ENCODE results near the gene ABR. TPM values are rescaled to one million over a fixed set of nuclear protein-coding genes. Genes with fewer than 3 reads are reported as not detected.
"Not testable (repeated sequence)": the region's sequence is repeated elsewhere in the genome, so short reads cannot be mapped to it uniquely, and the experiment has no call there.

The ABR gene
- total RNA-seq, 1 donor from 2014 or later: 66.7 TPM

- no peak overlapping the region for H3K4me3 Mint-ChIP-seq
- no peaks in the 10 kb centered on the region for H3K9me3 Mint-ChIP-seq
- H3K27me3 Mint-ChIP-seq (ENCODE audit: insufficient read depth): no peaks in the 10 kb centered on the region
- H3K4me1 Mint-ChIP-seq (ENCODE audit: low read depth): no peaks in the 10 kb centered on the region
- peaks cover 8% of the 10 kb centered on the region for H3K36me3 Mint-ChIP-seq (ENCODE audit: low read depth)
- no peak overlapping the region for H3K27ac Mint-ChIP-seq
- DNase-seq (ENCODE audit: low spot score): no peak
- intact Hi-C loops (cut with micrococcal nuclease): no loop called here
Observed at GRCh38 chr17:1076982-1077302, 102.8 kb downstream of the ABR start.

GRCh38 chr17:1076299-1076981 is 103.3 kb downstream of the ABR start:
- intact Hi-C loops (cut with micrococcal nuclease): no loop called here
- no peak overlapping the region for H3K27ac Mint-ChIP-seq
- no peak for DNase-seq (ENCODE audit: low spot score)
- no peaks in the 10 kb centered on the region for H3K9me3 Mint-ChIP-seq
- peaks cover 8% of the 10 kb centered on the region for H3K36me3 Mint-ChIP-seq (ENCODE audit: low read depth)
- H3K4me1 Mint-ChIP-seq (ENCODE audit: low read depth): no peaks in the 10 kb centered on the region
- no peak overlapping the region for H3K4me3 Mint-ChIP-seq
- no peaks in the 10 kb centered on the region for H3K27me3 Mint-ChIP-seq (ENCODE audit: insufficient read depth)

GRCh38 chr17:1074886-1075605 is 104.7 kb downstream of the ABR start:
- H3K4me3 Mint-ChIP-seq: no peak overlapping the region
- no peaks in the 10 kb centered on the region for H3K27me3 Mint-ChIP-seq (ENCODE audit: insufficient read depth)
- H3K27ac Mint-ChIP-seq: no peak overlapping the region
- intact Hi-C loops (cut with micrococcal nuclease): no loop called here
- no peak for DNase-seq (ENCODE audit: low spot score)
- H3K36me3 Mint-ChIP-seq (ENCODE audit: low read depth): peaks cover 8% of the 10 kb centered on the region
- H3K4me1 Mint-ChIP-seq (ENCODE audit: low read depth): no peaks in the 10 kb centered on the region
- no peaks in the 10 kb centered on the region for H3K9me3 Mint-ChIP-seq

- H3K4me3 Mint-ChIP-seq; H3K27ac Mint-ChIP-seq; H3K9me3 Mint-ChIP-seq; H3K36me3 Mint-ChIP-seq (ENCODE audit: low read depth); DNase-seq (ENCODE audit: low spot score); H3K27me3 Mint-ChIP-seq (ENCODE audit: insufficient read depth); intact Hi-C loops (cut with micrococcal nuclease); H3K4me1 Mint-ChIP-seq (ENCODE audit: low read depth): not testable (repeated sequence)
Observed at GRCh38 chr17:1073963-1074625, 105.7 kb downstream of the ABR start.

GRCh38 chr17:1073241-1073962 is 106.4 kb downstream of the ABR start:
- Mint-ChIP-seq H3K9me3 (no peaks in the 10 kb centered on the region), H3K36me3 (ENCODE audit: low read depth) (peaks cover 11% of the 10 kb centered on the region), H3K4me1 (ENCODE audit: low read depth) (no peaks in the 10 kb centered on the region), H3K27ac (no peak overlapping the region), H3K27me3 (ENCODE audit: insufficient read depth) (no peaks in the 10 kb centered on the region), H3K4me3 (no peak overlapping the region)
- no peak for DNase-seq (ENCODE audit: low spot score)
- intact Hi-C loops (cut with micrococcal nuclease): no loop called here

- no peaks in the 10 kb centered on the region for H3K4me1 Mint-ChIP-seq (ENCODE audit: low read depth)
- no peaks in the 10 kb centered on the region for H3K9me3 Mint-ChIP-seq
- no peak overlapping the region for H3K4me3 Mint-ChIP-seq
- peaks cover 16% of the 10 kb centered on the region for H3K36me3 Mint-ChIP-seq (ENCODE audit: low read depth)
- no peaks in the 10 kb centered on the region for H3K27me3 Mint-ChIP-seq (ENCODE audit: insufficient read depth)
- intact Hi-C loops (cut with micrococcal nuclease): no loop called here
- no peak for DNase-seq (ENCODE audit: low spot score)
- no peak overlapping the region for H3K27ac Mint-ChIP-seq
Observed at GRCh38 chr17:1072551-1072961, 107.2 kb downstream of the ABR start.

GRCh38 chr17:1071103-1071825 is 108.5 kb downstream of the ABR start:
- H3K27me3 Mint-ChIP-seq (ENCODE audit: insufficient read depth): no peaks in the 10 kb centered on the region
- H3K4me1 Mint-ChIP-seq (ENCODE audit: low read depth): no peaks in the 10 kb centered on the region
- no peak overlapping the region for H3K4me3 Mint-ChIP-seq
- H3K27ac Mint-ChIP-seq: no peak overlapping the region
- intact Hi-C loops (cut with micrococcal nuclease): no loop called here
- H3K9me3 Mint-ChIP-seq: peaks cover 8% of the 10 kb centered on the region
- no peak for DNase-seq (ENCODE audit: low spot score)
- H3K36me3 Mint-ChIP-seq (ENCODE audit: low read depth): peaks cover 29% of the 10 kb centered on the region

- peaks cover 11% of the 10 kb centered on the region for H3K9me3 Mint-ChIP-seq
- intact Hi-C loops (cut with micrococcal nuclease): no loop called here
- no peak for DNase-seq (ENCODE audit: low spot score)
- H3K27ac Mint-ChIP-seq: no peak overlapping the region
- H3K4me3 Mint-ChIP-seq: no peak overlapping the region
- H3K36me3 Mint-ChIP-seq (ENCODE audit: low read depth): peaks cover 38% of the 10 kb centered on the region
- no peaks in the 10 kb centered on the region for H3K27me3 Mint-ChIP-seq (ENCODE audit: insufficient read depth)
- H3K4me1 Mint-ChIP-seq (ENCODE audit: low read depth): no peaks in the 10 kb centered on the region
Observed at GRCh38 chr17:1070411-1070810, 109.4 kb downstream of the ABR start.

DNA sequence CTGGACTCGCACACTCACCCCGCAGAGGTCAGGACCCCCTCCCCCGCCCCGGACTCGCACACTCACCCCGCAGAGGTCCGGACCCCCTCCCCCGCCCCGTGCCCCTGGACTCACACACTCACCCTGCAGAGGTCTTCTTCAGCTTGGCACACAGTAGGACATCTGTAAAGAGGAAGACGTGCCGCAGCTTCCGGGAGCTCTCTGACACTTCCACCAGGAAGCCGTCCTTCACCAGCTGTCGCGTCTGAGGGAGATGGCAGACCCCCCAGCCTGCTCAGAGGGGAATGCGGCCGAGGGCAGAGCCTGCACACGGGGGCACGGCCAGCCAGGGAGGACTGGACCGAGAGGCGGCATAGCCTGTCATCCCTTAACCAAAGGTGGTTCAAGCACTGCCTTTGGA is 109.9 kb downstream of the ABR start:
- Mint-ChIP-seq H3K36me3 (ENCODE audit: low read depth) (peaks cover 39% of the 10 kb centered on the region), H3K4me3 (no peak overlapping the region), H3K4me1 (ENCODE audit: low read depth) (no peaks in the 10 kb centered on the region), H3K9me3 (peaks cover 11% of the 10 kb centered on the region), H3K27ac (no peak overlapping the region), H3K27me3 (ENCODE audit: insufficient read depth) (no peaks in the 10 kb centered on the region)
- DNase-seq (ENCODE audit: low spot score): no peak
- intact Hi-C loops (cut with micrococcal nuclease): no loop called here

GRCh38 chr17:1068356-1068755 is 111.4 kb downstream of the ABR start:
- H3K27ac Mint-ChIP-seq: no peak overlapping the region
- no peak overlapping the region for H3K4me3 Mint-ChIP-seq
- no peaks in the 10 kb centered on the region for H3K27me3 Mint-ChIP-seq (ENCODE audit: insufficient read depth)
- H3K36me3 Mint-ChIP-seq (ENCODE audit: low read depth): peaks cover 39% of the 10 kb centered on the region
- intact Hi-C loops (cut with micrococcal nuclease): no loop called here
- H3K9me3 Mint-ChIP-seq: peaks cover 11% of the 10 kb centered on the region
- H3K4me1 Mint-ChIP-seq (ENCODE audit: low read depth): no peaks in the 10 kb centered on the region
- no peak for DNase-seq (ENCODE audit: low spot score)

DNA sequence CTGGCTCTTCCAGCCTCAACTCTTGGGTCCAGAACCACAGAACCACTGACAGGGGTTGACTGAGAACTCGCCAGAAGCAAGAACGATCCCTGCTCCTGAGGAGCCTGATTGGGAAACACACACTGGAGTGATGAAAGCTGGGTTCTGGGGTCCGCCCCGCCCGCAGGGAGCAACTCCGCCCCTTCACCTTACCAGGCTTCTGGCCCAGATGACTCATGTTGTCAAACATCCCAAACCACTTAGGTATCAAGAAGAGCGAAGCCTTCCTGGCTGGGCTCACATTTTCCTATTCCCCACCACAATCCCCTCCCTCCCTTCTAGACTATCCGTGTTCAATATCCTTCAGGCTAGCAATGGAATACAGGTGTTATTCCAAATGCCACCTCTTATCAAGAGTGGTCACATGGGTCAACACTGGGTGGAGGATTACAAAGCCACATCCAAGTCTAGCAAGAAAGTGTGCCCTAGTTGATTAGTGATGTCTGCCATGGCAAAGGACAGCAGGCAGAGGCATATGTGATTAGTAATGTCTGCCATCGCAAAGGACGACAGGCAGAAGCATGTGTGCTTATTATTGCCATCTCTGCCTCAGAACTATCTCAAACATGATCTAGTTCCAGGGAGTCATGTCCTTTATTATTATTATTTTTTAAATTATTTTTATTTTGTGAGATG is 112.4 kb downstream of the ABR start:
- Mint-ChIP-seq H3K36me3 (ENCODE audit: low read depth) (peaks cover 42% of the 10 kb centered on the region), H3K9me3 (peaks cover 11% of the 10 kb centered on the region), H3K27me3 (ENCODE audit: insufficient read depth) (no peaks in the 10 kb centered on the region), H3K4me3 (no peak overlapping the region), H3K27ac (no peak overlapping the region), H3K4me1 (ENCODE audit: low read depth) (no peaks in the 10 kb centered on the region)
- no peak for DNase-seq (ENCODE audit: low spot score)
- intact Hi-C loops (cut with micrococcal nuclease): no loop called here

DNA sequence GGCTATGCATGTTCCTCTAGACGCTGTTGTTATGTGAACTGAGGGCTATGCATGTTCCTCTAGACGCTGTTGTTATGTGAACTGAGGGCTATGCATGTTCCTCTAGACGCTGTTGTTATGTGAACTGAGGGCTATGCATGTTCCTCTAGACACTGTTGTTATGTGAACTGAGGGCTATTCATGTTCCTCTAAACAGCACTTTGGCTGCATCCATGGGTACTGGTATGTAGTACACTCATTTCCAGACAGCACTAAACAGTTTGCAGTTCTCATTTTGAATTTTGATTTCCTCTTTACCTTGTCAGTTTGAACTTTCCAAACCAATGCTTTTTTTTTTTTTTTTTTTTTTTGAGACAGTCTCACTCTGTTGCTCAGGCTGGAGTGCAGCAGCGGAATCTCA is 114.4 kb downstream of the ABR start:
- H3K27ac Mint-ChIP-seq; intact Hi-C loops (cut with micrococcal nuclease); DNase-seq (ENCODE audit: low spot score); H3K4me1 Mint-ChIP-seq (ENCODE audit: low read depth); H3K27me3 Mint-ChIP-seq (ENCODE audit: insufficient read depth); H3K4me3 Mint-ChIP-seq: not testable (repeated sequence)
- Mint-ChIP-seq H3K9me3 (peaks cover 11% of the 10 kb centered on the region), H3K36me3 (ENCODE audit: low read depth) (peaks cover 45% of the 10 kb centered on the region)
